ENCODE data around the gene CCNDBP1. TPM values are rescaled to one million over a fixed set of nuclear protein-coding genes. Genes with fewer than 3 reads are reported as not detected.

The CCNDBP1 gene
- polyA plus RNA-seq, 2 of the 4 experiments (the other 2 are of a cell fraction), result 24.3 to 44.8 TPM

- no peak for ATAC-seq
- no peak overlapping the region for H3K27ac ChIP-seq
- FAIRE-seq, result no peak
- TF ChIP-seq POLR2A (IDR thresholded peaks at IDR 0.05; ENCODE audit: low read length), result no peak
- TF ChIP-seq SREBF2 (IDR thresholded peaks at IDR 0.05), result no peak
- no peak for TF ChIP-seq NPAS2 (CRISPR knock-in tag; IDR thresholded peaks at IDR 0.05; ENCODE audit: borderline replicate concordance)
- TF ChIP-seq ZNF302 (CRISPR knock-in tag; IDR thresholded peaks at IDR 0.05), result no peak
- no peak for TF ChIP-seq CEBPB (IDR thresholded peaks at IDR 0.05)
- TF ChIP-seq, protein P1, sequence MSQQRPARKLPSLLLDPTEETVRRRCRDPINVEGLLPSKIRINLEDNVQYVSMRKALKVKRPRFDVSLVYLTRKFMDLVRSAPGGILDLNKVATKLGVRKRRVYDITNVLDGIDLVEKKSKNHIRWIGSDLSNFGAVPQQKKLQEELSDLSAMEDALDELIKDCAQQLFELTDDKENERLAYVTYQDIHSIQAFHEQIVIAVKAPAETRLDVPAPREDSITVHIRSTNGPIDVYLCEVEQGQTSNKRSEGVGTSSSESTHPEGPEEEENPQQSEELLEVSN (IDR thresholded peaks at IDR 0.05; ENCODE audit: borderline replicate concordance, low read depth), result no peak
- TF ChIP-seq, protein P2, sequence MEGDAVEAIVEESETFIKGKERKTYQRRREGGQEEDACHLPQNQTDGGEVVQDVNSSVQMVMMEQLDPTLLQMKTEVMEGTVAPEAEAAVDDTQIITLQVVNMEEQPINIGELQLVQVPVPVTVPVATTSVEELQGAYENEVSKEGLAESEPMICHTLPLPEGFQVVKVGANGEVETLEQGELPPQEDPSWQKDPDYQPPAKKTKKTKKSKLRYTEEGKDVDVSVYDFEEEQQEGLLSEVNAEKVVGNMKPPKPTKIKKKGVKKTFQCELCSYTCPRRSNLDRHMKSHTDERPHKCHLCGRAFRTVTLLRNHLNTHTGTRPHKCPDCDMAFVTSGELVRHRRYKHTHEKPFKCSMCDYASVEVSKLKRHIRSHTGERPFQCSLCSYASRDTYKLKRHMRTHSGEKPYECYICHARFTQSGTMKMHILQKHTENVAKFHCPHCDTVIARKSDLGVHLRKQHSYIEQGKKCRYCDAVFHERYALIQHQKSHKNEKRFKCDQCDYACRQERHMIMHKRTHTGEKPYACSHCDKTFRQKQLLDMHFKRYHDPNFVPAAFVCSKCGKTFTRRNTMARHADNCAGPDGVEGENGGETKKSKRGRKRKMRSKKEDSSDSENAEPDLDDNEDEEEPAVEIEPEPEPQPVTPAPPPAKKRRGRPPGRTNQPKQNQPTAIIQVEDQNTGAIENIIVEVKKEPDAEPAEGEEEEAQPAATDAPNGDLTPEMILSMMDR (IDR thresholded peaks at IDR 0.05), result no peak
- TF ChIP-seq HEYL (CRISPR knock-in tag; IDR thresholded peaks at IDR 0.05), result no peak
- TF ChIP-seq, protein P3, sequence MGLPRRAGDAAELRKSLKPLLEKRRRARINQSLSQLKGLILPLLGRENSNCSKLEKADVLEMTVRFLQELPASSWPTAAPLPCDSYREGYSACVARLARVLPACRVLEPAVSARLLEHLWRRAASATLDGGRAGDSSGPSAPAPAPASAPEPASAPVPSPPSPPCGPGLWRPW (IDR thresholded peaks at IDR 0.05), result no peak
- no peak for TF ChIP-seq ZC3H11A (IDR thresholded peaks at IDR 0.05)
- no peak for TF ChIP-seq FOXS1 (CRISPR knock-in tag; IDR thresholded peaks at IDR 0.05)
- no peak for TF ChIP-seq BCL3 (IDR thresholded peaks at IDR 0.05)
- no peak for TF ChIP-seq FOSB (CRISPR knock-in tag; IDR thresholded peaks at IDR 0.05)
- no peak for TF ChIP-seq JUNB (IDR thresholded peaks at IDR 0.05)
- no peak for TF ChIP-seq MYC (IDR thresholded peaks at IDR 0.05; ENCODE audit: borderline replicate concordance, low read length)
- TF ChIP-seq, protein P4, sequence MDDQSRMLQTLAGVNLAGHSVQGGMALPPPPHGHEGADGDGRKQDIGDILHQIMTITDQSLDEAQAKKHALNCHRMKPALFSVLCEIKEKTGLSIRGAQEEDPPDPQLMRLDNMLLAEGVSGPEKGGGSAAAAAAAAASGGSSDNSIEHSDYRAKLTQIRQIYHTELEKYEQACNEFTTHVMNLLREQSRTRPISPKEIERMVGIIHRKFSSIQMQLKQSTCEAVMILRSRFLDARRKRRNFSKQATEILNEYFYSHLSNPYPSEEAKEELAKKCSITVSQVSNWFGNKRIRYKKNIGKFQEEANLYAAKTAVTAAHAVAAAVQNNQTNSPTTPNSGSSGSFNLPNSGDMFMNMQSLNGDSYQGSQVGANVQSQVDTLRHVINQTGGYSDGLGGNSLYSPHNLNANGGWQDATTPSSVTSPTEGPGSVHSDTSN (IDR thresholded peaks at IDR 0.05), result no peak
- TF ChIP-seq GATA3 (IDR thresholded peaks at IDR 0.05; ENCODE audit: borderline replicate concordance), result no peak
- no peak for TF ChIP-seq JUN (IDR thresholded peaks at IDR 0.05)
- no peak for TF ChIP-seq RFX5 (IDR thresholded peaks at IDR 0.05)
- TF ChIP-seq RNF2 (IDR thresholded peaks at IDR 0.05; ENCODE audit: borderline replicate concordance, low read depth), result no peak
- H3K4me2 ChIP-seq, result no peak overlapping the region
- H3K4me1 ChIP-seq, result no peaks in the 10 kb centered on the region
- POLR2A ChIA-PET, result interaction anchor here (0.7 kb wide), 1 partner anchor 22 kb away, joined by 3 read pairs; no protein-coding TSS in a partner anchor
- CTCF ChIA-PET, result interaction anchor here (1.1 to 8.4 kb wide), 15 partner anchors 9 to 558 kb away, joined by 3 to 114 read pairs (median 7); partner anchors contain the start of gene TGM5
- H3K9me3 ChIP-seq, result no peaks in the 10 kb centered on the region
- WGBS (ENCODE audit: missing lambda C conversion rate), result 89% methylated on average over 15 of the region's 57 CpGs
- no peak overlapping the region for H3K4me3 ChIP-seq
- DNase-seq (ENCODE audit: low read depth in 1 of 2, low spot score in 1 of 2), result no peak
Observed at GRCh38 chr15:43226436-43227305, 41.5 kb downstream of the CCNDBP1 start.

GRCh38 chr15:43229977-43230376 lies 44.8 kb downstream of the CCNDBP1 start:
- H3K4me3 ChIP-seq, result no peak overlapping the region
- DNase-seq (ENCODE audit: low read depth in 1 of 2, low spot score in 1 of 2), result no peak
- FAIRE-seq, result no peak
- ATAC-seq, result no peak
- TF ChIP-seq, protein P5, sequence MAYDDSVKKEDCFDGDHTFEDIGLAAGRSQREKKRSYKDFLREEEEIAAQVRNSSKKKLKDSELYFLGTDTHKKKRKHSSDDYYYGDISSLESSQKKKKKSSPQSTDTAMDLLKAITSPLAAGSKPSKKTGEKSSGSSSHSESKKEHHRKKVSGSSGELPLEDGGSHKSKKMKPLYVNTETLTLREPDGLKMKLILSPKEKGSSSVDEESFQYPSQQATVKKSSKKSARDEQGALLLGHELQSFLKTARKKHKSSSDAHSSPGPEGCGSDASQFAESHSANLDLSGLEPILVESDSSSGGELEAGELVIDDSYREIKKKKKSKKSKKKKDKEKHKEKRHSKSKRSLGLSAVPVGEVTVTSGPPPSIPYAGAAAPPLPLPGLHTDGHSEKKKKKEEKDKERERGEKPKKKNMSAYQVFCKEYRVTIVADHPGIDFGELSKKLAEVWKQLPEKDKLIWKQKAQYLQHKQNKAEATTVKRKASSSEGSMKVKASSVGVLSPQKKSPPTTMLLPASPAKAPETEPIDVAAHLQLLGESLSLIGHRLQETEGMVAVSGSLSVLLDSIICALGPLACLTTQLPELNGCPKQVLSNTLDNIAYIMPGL (CRISPR knock-in tag; IDR thresholded peaks at IDR 0.05; ENCODE audit: borderline replicate concordance), result no peak
- TF ChIP-seq, protein P3 (IDR thresholded peaks at IDR 0.05), result no peak
- TF ChIP-seq HOXA7 (CRISPR knock-in tag; IDR thresholded peaks at IDR 0.05) (no peak), KDM1A (IDR thresholded peaks at IDR 0.05; ENCODE audit: low read depth) (no peak)
- no peak overlapping the region for H3K27ac ChIP-seq
- H3K4me1 ChIP-seq, result no peaks in the 10 kb centered on the region
- WGBS (ENCODE audit: missing lambda C conversion rate), result 62% methylated on average over 5 of the region's 5 CpGs
- ChIA-PET POLR2A (no interaction called here), CTCF (interaction anchor here (1.1 to 8.4 kb wide), 4 partner anchors 12 to 56 kb away, joined by 3 to 114 read pairs (median 6); no protein-coding TSS in a partner anchor)
- H3K9me3 ChIP-seq, result no peaks in the 10 kb centered on the region
- H3K4me2 ChIP-seq, result no peak overlapping the region
